ENCODE results near the gene TRIM71. TPM values are rescaled to one million over a fixed set of nuclear protein-coding genes. Genes with fewer than 3 reads are reported as not detected.
A peak's percentile ranks its signal among the peaks of the same experiment; 100 is the strongest.

TRIM71 gene
- total RNA-seq, 1 donor from 2014 or later = 17.2 TPM

DNA sequence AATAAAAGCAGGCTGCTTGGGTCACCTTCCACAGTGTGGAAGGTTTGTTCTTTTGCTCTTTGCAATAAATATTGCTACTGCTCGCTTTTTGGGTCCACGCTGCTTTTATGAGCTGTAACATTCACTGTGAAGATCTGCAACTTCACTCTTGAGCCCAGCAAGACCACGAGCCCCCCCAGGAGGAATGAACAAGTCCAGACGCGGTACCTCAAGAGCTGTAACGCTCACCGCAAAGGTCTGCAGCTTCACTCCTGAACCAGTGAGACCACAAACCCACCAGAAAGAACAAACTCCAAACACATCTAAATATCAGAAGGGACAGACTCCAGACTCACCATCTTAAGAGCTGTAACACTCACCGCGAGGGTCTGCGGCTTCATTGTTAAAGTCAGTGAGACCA, 86.2 kb downstream of the TRIM71 start:
- Mint-ChIP-seq H3K36me3 (ENCODE audit: low read depth, unreplicated experiment) (peaks cover 2% of the 10 kb centered on the region), H3K4me3 (ENCODE audit: unreplicated experiment) (peak overlapping the region; percentile 27), H3K27ac (ENCODE audit: unreplicated experiment) (no peak overlapping the region), H3K27me3 (ENCODE audit: low read depth, unreplicated experiment) (no peaks in the 10 kb centered on the region), H3K9me3 (ENCODE audit: unreplicated experiment) (peaks cover 5% of the 10 kb centered on the region), H3K4me1 (ENCODE audit: low read depth, unreplicated experiment) (peaks cover 1% of the 10 kb centered on the region)
- H3K9me3 ChIP-seq (ENCODE audit: insufficient read depth, low read depth, low read length) = no peaks in the 10 kb centered on the region
- no peak overlapping the region for H3K4me2 ChIP-seq (ENCODE audit: low read length)
- H2AFZ ChIP-seq (ENCODE audit: low read depth, low read length) = no peak overlapping the region
- DNase-seq (ENCODE audit: low read depth) = no peak
- no peak for FAIRE-seq
- TF ChIP-seq, protein P1, sequence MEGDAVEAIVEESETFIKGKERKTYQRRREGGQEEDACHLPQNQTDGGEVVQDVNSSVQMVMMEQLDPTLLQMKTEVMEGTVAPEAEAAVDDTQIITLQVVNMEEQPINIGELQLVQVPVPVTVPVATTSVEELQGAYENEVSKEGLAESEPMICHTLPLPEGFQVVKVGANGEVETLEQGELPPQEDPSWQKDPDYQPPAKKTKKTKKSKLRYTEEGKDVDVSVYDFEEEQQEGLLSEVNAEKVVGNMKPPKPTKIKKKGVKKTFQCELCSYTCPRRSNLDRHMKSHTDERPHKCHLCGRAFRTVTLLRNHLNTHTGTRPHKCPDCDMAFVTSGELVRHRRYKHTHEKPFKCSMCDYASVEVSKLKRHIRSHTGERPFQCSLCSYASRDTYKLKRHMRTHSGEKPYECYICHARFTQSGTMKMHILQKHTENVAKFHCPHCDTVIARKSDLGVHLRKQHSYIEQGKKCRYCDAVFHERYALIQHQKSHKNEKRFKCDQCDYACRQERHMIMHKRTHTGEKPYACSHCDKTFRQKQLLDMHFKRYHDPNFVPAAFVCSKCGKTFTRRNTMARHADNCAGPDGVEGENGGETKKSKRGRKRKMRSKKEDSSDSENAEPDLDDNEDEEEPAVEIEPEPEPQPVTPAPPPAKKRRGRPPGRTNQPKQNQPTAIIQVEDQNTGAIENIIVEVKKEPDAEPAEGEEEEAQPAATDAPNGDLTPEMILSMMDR (IDR thresholded peaks at IDR 0.05; ENCODE audit: insufficient read depth, low read depth, low read length) = no peak
- TF ChIP-seq EZH2 (IDR thresholded peaks at IDR 0.05; ENCODE audit: insufficient read depth, low read length) = no peak
- no peak overlapping the region for H3K9ac ChIP-seq (ENCODE audit: low read length)
- H3K27me3 ChIP-seq (ENCODE audit: insufficient read depth, low read length) = peaks cover 5% of the 10 kb centered on the region
- H4K20me1 ChIP-seq (ENCODE audit: insufficient read depth, low read length) = no peaks in the 10 kb centered on the region
- H3K4me1 ChIP-seq (ENCODE audit: insufficient read depth, low read length) = no peaks in the 10 kb centered on the region
- H3K36me3 ChIP-seq (ENCODE audit: insufficient read depth, low read length) = no peaks in the 10 kb centered on the region
- no peaks in the 10 kb centered on the region for H3K79me2 ChIP-seq (ENCODE audit: insufficient read depth, low read length)
- no peak overlapping the region for H3K27ac ChIP-seq (ENCODE audit: low read depth, low read length)
- no peak overlapping the region for H3K4me3 ChIP-seq (ENCODE audit: insufficient read depth, low read depth, low read length)

- Mint-ChIP-seq H3K27ac (ENCODE audit: unreplicated experiment) (no peak overlapping the region), H3K9me3 (ENCODE audit: unreplicated experiment) (peaks cover 1% of the 10 kb centered on the region), H3K36me3 (ENCODE audit: low read depth, unreplicated experiment) (no peaks in the 10 kb centered on the region), H3K4me3 (ENCODE audit: unreplicated experiment) (no peak overlapping the region), H3K27me3 (ENCODE audit: low read depth, unreplicated experiment) (peaks cover 5% of the 10 kb centered on the region), H3K4me1 (ENCODE audit: low read depth, unreplicated experiment) (peaks cover 3% of the 10 kb centered on the region)
- Histone ChIP-seq H2AFZ (ENCODE audit: low read depth, low read length) (no peak overlapping the region), H3K27ac (ENCODE audit: low read depth, low read length) (no peak overlapping the region), H3K27me3 (ENCODE audit: insufficient read depth, low read length) (no peaks in the 10 kb centered on the region), H3K4me1 (ENCODE audit: insufficient read depth, low read length) (no peaks in the 10 kb centered on the region), H3K79me2 (ENCODE audit: insufficient read depth, low read length) (no peaks in the 10 kb centered on the region), H3K9ac (ENCODE audit: low read length) (no peak overlapping the region), H3K36me3 (ENCODE audit: insufficient read depth, low read length) (no peaks in the 10 kb centered on the region), H3K4me3 (ENCODE audit: insufficient read depth, low read depth, low read length) (no peak overlapping the region), H4K20me1 (ENCODE audit: insufficient read depth, low read length) (no peaks in the 10 kb centered on the region), H3K9me3 (ENCODE audit: insufficient read depth, low read depth, low read length) (no peaks in the 10 kb centered on the region), H3K4me2 (ENCODE audit: low read length) (no peak overlapping the region)
- DNase-seq (ENCODE audit: low read depth) (no peak), FAIRE-seq (no peak)
- no peak for TF ChIP-seq EZH2 (IDR thresholded peaks at IDR 0.05; ENCODE audit: insufficient read depth, low read length)
These were observed 92.2 kb downstream of the TRIM71 start for GRCh38 chr3:32909999-32910398.

GRCh38 chr3:32910954-32911353, 93.2 kb downstream of the TRIM71 start:
- no peak for TF ChIP-seq EZH2 (IDR thresholded peaks at IDR 0.05; ENCODE audit: insufficient read depth, low read length)
- TF ChIP-seq, protein P1 (IDR thresholded peaks at IDR 0.05; ENCODE audit: insufficient read depth, low read depth, low read length) = no peak
- Mint-ChIP-seq H3K4me1 (ENCODE audit: low read depth, unreplicated experiment) (peaks cover 3% of the 10 kb centered on the region), H3K4me3 (ENCODE audit: unreplicated experiment) (no peak overlapping the region), H3K36me3 (ENCODE audit: low read depth, unreplicated experiment) (no peaks in the 10 kb centered on the region), H3K27ac (ENCODE audit: unreplicated experiment) (no peak overlapping the region), H3K27me3 (ENCODE audit: low read depth, unreplicated experiment) (peaks cover 5% of the 10 kb centered on the region), H3K9me3 (ENCODE audit: unreplicated experiment) (peaks cover 1% of the 10 kb centered on the region)
- Histone ChIP-seq H3K9ac (ENCODE audit: low read length) (no peak overlapping the region), H3K36me3 (ENCODE audit: insufficient read depth, low read length) (no peaks in the 10 kb centered on the region), H3K4me1 (ENCODE audit: insufficient read depth, low read length) (no peaks in the 10 kb centered on the region), H4K20me1 (ENCODE audit: insufficient read depth, low read length) (no peaks in the 10 kb centered on the region), H3K9me3 (ENCODE audit: insufficient read depth, low read depth, low read length) (no peaks in the 10 kb centered on the region), H3K27ac (ENCODE audit: low read depth, low read length) (no peak overlapping the region), H3K79me2 (ENCODE audit: insufficient read depth, low read length) (no peaks in the 10 kb centered on the region), H2AFZ (ENCODE audit: low read depth, low read length) (no peak overlapping the region), H3K27me3 (ENCODE audit: insufficient read depth, low read length) (no peaks in the 10 kb centered on the region), H3K4me2 (ENCODE audit: low read length) (no peak overlapping the region), H3K4me3 (ENCODE audit: insufficient read depth, low read depth, low read length) (no peak overlapping the region)
- no peak for FAIRE-seq
- DNase-seq (ENCODE audit: low read depth) = no peak

Measured in astrocyte (in vitro differentiated cells and primary cell).